Naive thymus-derived CD8-positive, alpha-beta T cell (primary cell): Measurements from ENCODE around the gene COMMD7. TPM values are rescaled to one million over a fixed set of nuclear protein-coding genes. Genes with fewer than 3 reads are reported as not detected.

ENCODE experiments used
- ATAC-seq, 2 donors: fragments of 150-1000 bp; cut with Tn5 transposase in 1 of 2; sonication (Bioruptor Pico), chemical (Tn5 transposase) in 1 of 2; 1 replicate in 1 of 2; 2 replicates in 1 of 2; pipeline ENCODE4 v1.10.0; 2021; ENCODE audit warnings: mild to moderate bottlenecking in 2 of 2, moderate library complexity in 2 of 2
- POLR2A ChIA-PET: fragments of 350-600 bp; sonication (Branson Sonifier 250); formaldehyde crosslinking; loops from one replicate; lab custom pipeline; 2021; ENCODE audit warnings: antibody characterized with exemption; lab: Charles Lee
- DNase-seq, 10 donors: peaks; one replicate each; pipeline versions ENCODE4 v3.0.0 to v3.0.0-alpha.2; 2020 to 2022
- H3K27ac Mint-ChIP-seq, 10 donors: one replicate each; pipeline ENCODE4 v1.8.0; 2020 to 2022; ENCODE audit warnings: mild to moderate bottlenecking in 10 of 10, mixed read lengths in 10 of 10, moderate library complexity in 4 of 10, inconsistent platforms in 1 of 10
- H3K27me3 Mint-ChIP-seq, 5 donors: one replicate each; pipeline ENCODE4 v1.8.0; 2021 to 2022; ENCODE audit warnings: mixed read lengths in 5 of 5
- H3K36me3 Mint-ChIP-seq, 3 donors: one replicate each; pipeline ENCODE4 v1.8.0; 2020 to 2022; ENCODE audit warnings: mixed read lengths in 3 of 3, mild to moderate bottlenecking in 2 of 3, inconsistent platforms in 1 of 3
- H3K4me1 Mint-ChIP-seq, 4 donors: one replicate each; pipeline ENCODE4 v1.8.0; 2021 to 2022; ENCODE audit warnings: mixed read lengths in 4 of 4
- H3K4me3 Mint-ChIP-seq, 10 donors: one replicate each; pipeline ENCODE4 v1.8.0; 2020 to 2022; ENCODE audit warnings: mild to moderate bottlenecking in 10 of 10, mixed read lengths in 10 of 10, moderate library complexity in 6 of 10, inconsistent platforms in 1 of 10
- H3K9me3 Mint-ChIP-seq, 9 donors: one replicate each; pipeline ENCODE4 v1.8.0; 2020 to 2022; ENCODE audit warnings: mixed read lengths in 9 of 9, mild to moderate bottlenecking in 3 of 9, inconsistent platforms in 1 of 9, moderate library complexity in 1 of 9
- polyA plus RNA-seq, 3 donors: library from polyadenylated mRNA; unstranded; fragments of 300-500 nt; fragmentation: Illumina TruSeq; gene quantifications; one replicate each; pipeline ENCODE4 v1.2.3, GENCODE V29; 2021
- total RNA-seq, 8 experiments: library from RNA in 2 of 8; stranded (reverse) in 2 of 8; gene quantifications; one replicate each; pipeline ENCODE4 v1.2.3 and lab custom pipeline; 2021 to 2026

COMMD7 gene
- 10 to 100 TPM; 32.4 to 36.4 TPM for total RNA-seq
- polyA plus RNA-seq = 100 to 1,000 TPM; 120 to 138 (median 123) TPM
- total RNA-seq (lab: John Stamatoyannopoulos, UW) = 12.4 to 23.8 (median 17.9) reads per million in 6 experiments

DNA sequence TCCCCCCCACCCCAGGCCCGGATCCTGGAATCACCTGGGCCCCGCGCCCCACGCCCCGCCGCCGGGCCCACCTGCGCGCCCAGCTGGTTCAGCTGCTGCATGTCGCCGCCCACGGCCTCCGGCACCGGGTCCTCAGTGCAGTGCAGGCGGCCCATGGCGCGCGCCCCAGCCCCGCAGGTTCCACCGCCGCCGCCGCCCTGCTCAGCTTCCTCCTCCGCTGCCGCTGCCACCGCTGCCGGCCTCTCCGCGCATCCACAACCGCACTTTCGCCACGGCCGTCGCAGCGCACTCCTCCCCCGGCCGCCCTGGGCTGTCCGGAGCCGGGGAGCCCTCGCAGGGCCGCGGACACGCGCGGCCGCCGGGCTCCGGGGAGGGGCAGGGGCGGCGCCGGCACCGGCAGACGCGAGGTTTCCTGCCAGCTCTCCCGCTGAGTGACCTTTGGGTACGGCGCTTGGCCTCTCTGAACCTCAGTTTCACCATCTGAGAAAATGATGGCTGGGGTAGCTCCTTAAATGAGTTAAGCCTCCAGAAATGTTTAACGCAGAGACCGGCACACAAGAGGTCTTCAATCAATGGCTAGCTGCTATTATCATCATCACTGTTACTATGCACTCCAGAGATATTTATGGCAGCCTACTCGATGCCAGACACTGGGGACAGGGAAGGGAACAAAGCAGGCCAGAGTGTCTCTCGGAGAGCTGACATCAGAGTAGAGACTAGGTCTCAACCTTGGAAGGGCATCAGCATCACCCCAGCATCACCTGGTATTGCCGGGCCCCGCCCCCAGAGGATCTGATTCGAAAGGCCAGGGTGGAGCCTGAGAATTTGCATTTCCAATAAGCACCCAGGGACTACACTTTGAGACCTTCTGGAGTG, at the start of gene COMMD7:
Gene COMMD7, minus strand, starts transcription at position 231 of the 876 bp plus-strand sequence. Its CDS starts 76 bp downstream, at position 155.
- H3K36me3 Mint-ChIP-seq = no peaks in the 10 kb centered on the region
- POLR2A ChIA-PET = interaction anchor here (0.5 to 2.5 kb wide), 11 partner anchors 14 to 629 kb away, joined by 3 to 29 read pairs (median 3); partner anchors contain the start of gene DNMT3B

DNA sequence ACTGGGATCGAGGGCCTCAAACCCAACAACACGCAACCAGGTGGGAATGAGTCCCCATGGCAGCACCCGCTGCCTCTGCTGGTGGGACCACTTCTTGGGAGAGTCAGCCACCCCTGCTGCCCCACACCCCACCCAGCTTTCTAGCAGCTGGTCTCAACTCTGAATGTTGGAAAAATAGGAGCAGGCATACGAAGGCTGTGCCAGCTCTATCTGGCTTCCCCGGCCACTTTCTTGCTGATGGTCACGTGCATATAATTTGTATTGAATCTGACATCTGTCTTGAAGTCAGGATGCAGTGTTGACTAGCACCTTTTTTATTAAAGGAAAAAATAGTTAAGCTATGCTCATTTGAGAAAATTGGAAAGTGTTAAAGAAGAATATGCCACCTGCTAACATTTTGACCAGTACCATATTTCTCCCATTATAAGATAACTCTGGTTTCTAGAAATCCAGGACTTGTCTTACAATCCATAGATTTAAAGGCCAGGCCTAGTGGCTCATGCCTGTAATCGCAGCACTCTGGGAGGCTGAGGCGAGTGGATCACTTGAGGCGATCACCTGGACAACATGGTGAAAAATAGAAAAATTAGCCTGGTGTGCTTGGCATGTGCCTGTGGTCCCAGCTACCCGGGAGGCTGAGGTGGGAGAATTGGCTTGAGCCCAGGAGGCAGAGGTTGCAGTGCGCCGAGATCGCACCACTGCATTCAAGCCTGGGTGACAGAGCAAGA, 49.6 kb upstream of the COMMD7 start:
- no peak for ATAC-seq
- H3K9me3 Mint-ChIP-seq = no peaks in the 10 kb centered on the region
- DNase-seq = no peak
- no peaks in the 10 kb centered on the region for H3K36me3 Mint-ChIP-seq
- no peaks in the 10 kb centered on the region for H3K27me3 Mint-ChIP-seq
- peak overlapping the region; percentile 84 to 96 (median 92) for H3K27ac Mint-ChIP-seq
- POLR2A ChIA-PET = interaction anchor here (0.6 to 1.1 kb wide), 2 partner anchors 27 to 925 kb away, joined by 3 to 6 read pairs; partner anchors contain the start of gene MAPRE1
- H3K4me3 Mint-ChIP-seq = peak overlapping the region; percentile 33 to 81 (median 66)
- H3K4me1 Mint-ChIP-seq = peaks cover 29 to 67% (median 64%) of the 10 kb centered on the region in 4 donors

More for the DNA sequence above, at the start of gene COMMD7:
- peaks cover 12 to 48% (median 30%) of the 10 kb centered on the region in 4 donors for H3K4me1 Mint-ChIP-seq
- ATAC-seq = peak; percentile 81 to 89
- peak within 1 kb of the TSS; percentile 92 to 99 (median 95) for H3K4me3 Mint-ChIP-seq
- DNase-seq = peak; percentile 36 to 75 (median 61)
- peaks cover 0 to 1% (median 0%) of the 10 kb centered on the region in 5 donors for H3K27me3 Mint-ChIP-seq
- H3K9me3 Mint-ChIP-seq = no peaks in the 10 kb centered on the region
- peak within 1 kb of the TSS; percentile 71 to 99 (median 98) for H3K27ac Mint-ChIP-seq

DNA sequence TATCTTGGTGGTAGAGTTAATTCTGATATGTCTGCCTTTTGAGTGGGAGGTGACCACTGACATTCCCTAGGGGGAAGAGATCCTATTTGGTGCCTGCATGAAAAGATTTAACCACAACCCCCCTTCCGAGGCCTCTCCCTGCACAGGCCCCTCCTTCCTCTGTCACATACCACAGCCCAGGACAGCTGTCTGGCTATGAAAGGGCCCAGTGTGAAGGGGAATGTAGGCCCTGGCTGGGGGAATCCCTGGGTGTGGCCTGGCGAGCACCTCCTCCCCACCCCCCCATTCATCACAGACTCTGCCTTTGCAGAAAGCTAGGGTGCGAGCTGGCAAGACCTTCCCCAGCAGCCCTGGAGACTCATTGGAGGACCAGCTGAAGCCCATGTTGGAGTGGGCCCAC, 49.0 kb upstream of the COMMD7 start:
- no peaks in the 10 kb centered on the region for H3K27me3 Mint-ChIP-seq
- H3K27ac Mint-ChIP-seq = peak overlapping the region; percentile 78 to 96 (median 92)
- H3K4me1 Mint-ChIP-seq = peaks cover 29 to 66% (median 63%) of the 10 kb centered on the region in 4 donors
- DNase-seq (peak in 6 of 10 donors; percentile 18 to 59 (median 38)), ATAC-seq (peak; percentile 75)
- POLR2A ChIA-PET = interaction anchor here (0.6 to 1.1 kb wide), 2 partner anchors 28 to 926 kb away, joined by 3 to 6 read pairs; partner anchors contain the start of gene MAPRE1
- no peaks in the 10 kb centered on the region for H3K9me3 Mint-ChIP-seq
- peaks cover 0 to 2% (median 0%) of the 10 kb centered on the region in 3 donors for H3K36me3 Mint-ChIP-seq
- peak overlapping the region in 7 of 10 donors; percentile 30 to 81 (median 66) for H3K4me3 Mint-ChIP-seq

DNA sequence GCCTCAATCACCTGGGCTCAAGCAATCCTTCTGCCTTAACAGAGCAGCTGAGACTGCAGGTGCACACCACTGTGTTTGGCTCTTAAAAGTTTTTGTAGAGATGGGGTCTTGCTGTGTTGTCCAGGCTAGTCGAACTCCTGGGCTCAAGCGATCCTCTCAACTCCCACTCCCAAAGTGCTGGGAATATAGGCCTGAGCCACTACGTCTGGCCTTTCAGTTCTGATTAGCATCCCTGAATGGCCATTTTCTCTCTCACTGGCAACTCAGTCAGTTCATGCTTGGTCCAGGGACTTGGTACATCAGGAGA, 47.4 kb upstream of the COMMD7 start:
- no peak overlapping the region for H3K4me3 Mint-ChIP-seq
- H3K4me1 Mint-ChIP-seq = peaks cover 25 to 50% (median 48%) of the 10 kb centered on the region in 4 donors
- peak overlapping the region in 6 of 10 donors; percentile 45 to 96 (median 88) for H3K27ac Mint-ChIP-seq
- POLR2A ChIA-PET = no interaction called here
- ATAC-seq = no peak
- DNase-seq = no peak
- no peaks in the 10 kb centered on the region for H3K9me3 Mint-ChIP-seq
- no peaks in the 10 kb centered on the region for H3K27me3 Mint-ChIP-seq
- H3K36me3 Mint-ChIP-seq = peaks cover 0 to 2% (median 0%) of the 10 kb centered on the region in 3 donors

DNA sequence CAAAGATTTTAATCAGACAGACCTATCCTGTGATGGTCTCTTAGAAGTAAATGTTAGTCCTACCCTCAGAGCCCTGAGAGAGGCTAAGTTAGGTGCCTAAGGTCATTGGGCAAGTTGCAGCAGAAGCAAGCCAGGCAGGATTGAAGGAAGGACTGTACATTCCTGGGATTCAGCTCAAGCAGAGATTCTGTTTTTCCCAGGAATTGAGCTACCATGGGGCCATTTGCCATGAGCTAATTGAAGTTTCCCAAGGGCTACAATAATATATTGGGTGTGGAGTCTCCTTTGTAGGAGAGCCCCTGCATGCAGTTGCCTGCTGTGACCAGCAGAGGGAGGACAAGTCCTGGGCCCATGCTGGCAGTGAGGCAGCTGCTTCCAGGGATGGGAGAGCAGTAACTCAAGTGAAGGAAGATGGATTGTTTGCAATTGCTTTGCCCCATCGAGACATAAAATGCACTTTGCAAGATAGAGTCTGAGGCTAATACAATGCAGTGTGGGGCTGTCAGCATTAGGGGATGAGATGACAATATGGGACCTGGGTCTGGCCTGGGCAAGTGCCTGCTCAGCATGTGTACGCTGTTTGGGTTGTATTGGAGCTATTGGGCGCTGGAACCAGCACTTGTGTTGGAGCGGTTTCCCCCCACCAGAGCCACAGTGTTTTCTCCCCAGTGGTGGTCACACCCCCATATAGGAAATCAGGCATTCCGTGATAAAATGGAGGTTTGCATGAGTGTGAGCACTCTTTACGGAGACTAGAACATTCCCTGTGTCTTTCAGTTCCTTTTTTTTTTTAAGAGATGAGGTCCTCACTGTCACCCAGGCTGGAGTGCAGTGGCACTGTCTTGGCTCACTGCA, 46.9 kb upstream of the COMMD7 start:
- DNase-seq (peak; percentile 51 to 84 (median 70)), ATAC-seq (peak; percentile 58 to 62)
- POLR2A ChIA-PET = interaction anchor here (0.7 to 1.2 kb wide), 2 partner anchors 12 to 156 kb away, joined by 3 read pairs; no protein-coding TSS in a partner anchor
- Mint-ChIP-seq H3K27ac (peak overlapping the region in 6 of 10 donors; percentile 1 to 81 (median 51)), H3K27me3 (no peaks in the 10 kb centered on the region), H3K36me3 (peaks cover 0 to 2% (median 0%) of the 10 kb centered on the region in 3 donors), H3K4me1 (peaks cover 21 to 44% (median 42%) of the 10 kb centered on the region in 4 donors), H3K4me3 (peak overlapping the region in 1 of 10 donors; percentile 46), H3K9me3 (no peaks in the 10 kb centered on the region)

DNA sequence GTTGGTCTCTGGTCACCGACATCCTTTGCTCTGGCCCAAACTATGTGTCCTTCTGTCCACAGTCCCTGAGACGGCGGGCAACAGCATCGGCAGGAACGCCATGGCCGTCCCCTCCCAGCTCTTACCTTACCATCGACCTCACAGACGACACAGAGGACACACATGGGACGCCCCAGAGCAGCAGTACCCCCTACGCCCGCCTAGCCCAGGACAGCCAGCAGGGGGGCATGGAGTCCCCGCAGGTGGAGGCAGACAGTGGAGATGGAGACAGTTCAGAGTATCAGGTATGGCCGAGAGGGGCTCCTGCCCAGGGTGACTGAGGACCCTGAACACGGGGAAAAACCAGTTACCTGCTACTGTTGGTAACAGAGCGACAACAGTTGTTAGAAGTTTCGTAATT, 43.9 kb upstream of the COMMD7 start:
- POLR2A ChIA-PET = no interaction called here
- Mint-ChIP-seq H3K27ac (peak overlapping the region in 2 of 10 donors; percentile 6 to 57), H3K27me3 (no peaks in the 10 kb centered on the region), H3K9me3 (no peaks in the 10 kb centered on the region), H3K4me1 (peaks cover 12 to 20% (median 15%) of the 10 kb centered on the region in 4 donors), H3K4me3 (no peak overlapping the region), H3K36me3 (peaks cover 0 to 2% (median 0%) of the 10 kb centered on the region in 3 donors)
- ATAC-seq (no peak), DNase-seq (no peak)

DNA sequence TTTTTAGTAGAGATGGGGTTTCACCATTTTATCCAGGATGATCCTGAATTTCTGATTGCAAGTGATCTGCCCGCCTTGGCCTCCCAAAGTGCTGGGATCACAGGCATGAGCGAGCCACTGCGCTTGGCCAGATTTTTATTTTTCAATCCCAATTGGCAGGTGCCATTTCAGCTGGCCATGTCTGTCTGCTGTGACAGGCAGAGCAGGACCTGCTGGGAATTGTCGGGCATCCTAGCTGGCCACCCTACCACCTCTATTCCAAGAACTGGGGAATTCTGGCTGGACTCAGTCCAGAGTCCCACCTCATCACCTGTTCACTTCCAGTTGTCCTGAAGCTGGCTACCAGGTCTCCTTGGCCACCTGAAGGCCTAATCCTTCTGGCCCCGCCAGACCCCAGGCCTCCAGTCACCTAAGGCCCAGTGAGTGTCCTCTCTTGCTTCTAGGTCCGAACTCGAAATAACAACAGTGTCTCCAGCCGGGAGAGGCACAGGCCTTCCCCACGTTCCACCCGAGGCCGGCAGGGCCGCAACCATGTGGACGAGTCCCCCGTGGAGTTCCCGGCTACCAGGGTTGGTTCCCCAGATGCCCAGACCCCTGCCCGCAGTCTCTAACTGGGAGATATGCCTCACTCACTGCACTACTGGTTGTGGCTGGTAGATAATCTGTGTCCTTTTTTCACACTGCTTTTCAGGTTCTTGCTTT, 42.9 kb upstream of the COMMD7 start:
- POLR2A ChIA-PET = no interaction called here
- Mint-ChIP-seq H3K9me3 (no peaks in the 10 kb centered on the region), H3K27me3 (no peaks in the 10 kb centered on the region), H3K4me3 (no peak overlapping the region), H3K36me3 (peaks cover 0 to 2% (median 0%) of the 10 kb centered on the region in 3 donors), H3K4me1 (peaks cover 5 to 10% (median 7%) of the 10 kb centered on the region in 4 donors), H3K27ac (peak overlapping the region in 3 of 10 donors; percentile 53 to 63 (median 54))
- ATAC-seq (no peak), DNase-seq (no peak)

DNA sequence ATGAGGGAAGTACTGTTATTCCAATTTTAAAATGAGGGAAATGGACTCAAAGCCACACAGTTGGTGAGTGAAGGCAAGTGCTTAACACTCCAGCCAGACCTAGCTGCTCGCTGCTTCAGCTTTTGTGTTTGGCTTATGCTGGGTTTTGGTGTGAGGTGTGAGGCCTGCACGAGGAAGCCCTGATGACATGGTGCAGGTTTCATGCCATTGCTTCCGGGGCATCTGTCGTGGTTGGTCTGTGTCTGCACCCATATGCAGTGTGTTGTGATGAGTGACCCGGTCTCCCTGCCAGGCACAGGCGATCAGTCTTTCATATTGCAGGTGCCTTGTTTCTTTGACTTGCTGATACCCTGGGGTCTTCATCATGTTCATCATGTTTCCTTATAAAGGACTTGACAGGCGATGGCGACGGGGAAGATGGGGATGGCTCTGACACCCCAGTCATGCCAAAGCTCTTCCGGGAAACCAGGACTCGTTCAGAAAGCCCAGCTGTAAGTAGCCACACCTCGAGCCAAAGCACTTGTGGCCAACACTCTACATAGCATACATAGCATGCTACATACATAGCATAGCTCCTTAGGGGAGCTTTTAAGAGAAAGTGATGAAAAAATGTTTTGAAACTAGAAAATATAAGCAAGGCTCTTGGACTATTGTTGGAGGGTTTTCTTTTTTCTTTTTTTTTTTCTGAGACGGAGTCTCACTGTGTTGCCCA, 41.3 kb upstream of the COMMD7 start:
- Mint-ChIP-seq H3K36me3 (peaks cover 0 to 2% (median 0%) of the 10 kb centered on the region in 3 donors), H3K4me1 (peaks cover 0 to 4% (median 0%) of the 10 kb centered on the region in 4 donors), H3K27me3 (no peaks in the 10 kb centered on the region), H3K27ac (no peak overlapping the region), H3K4me3 (no peak overlapping the region), H3K9me3 (no peaks in the 10 kb centered on the region)
- no peak for ATAC-seq
- no peak for DNase-seq
- POLR2A ChIA-PET = no interaction called here

DNA sequence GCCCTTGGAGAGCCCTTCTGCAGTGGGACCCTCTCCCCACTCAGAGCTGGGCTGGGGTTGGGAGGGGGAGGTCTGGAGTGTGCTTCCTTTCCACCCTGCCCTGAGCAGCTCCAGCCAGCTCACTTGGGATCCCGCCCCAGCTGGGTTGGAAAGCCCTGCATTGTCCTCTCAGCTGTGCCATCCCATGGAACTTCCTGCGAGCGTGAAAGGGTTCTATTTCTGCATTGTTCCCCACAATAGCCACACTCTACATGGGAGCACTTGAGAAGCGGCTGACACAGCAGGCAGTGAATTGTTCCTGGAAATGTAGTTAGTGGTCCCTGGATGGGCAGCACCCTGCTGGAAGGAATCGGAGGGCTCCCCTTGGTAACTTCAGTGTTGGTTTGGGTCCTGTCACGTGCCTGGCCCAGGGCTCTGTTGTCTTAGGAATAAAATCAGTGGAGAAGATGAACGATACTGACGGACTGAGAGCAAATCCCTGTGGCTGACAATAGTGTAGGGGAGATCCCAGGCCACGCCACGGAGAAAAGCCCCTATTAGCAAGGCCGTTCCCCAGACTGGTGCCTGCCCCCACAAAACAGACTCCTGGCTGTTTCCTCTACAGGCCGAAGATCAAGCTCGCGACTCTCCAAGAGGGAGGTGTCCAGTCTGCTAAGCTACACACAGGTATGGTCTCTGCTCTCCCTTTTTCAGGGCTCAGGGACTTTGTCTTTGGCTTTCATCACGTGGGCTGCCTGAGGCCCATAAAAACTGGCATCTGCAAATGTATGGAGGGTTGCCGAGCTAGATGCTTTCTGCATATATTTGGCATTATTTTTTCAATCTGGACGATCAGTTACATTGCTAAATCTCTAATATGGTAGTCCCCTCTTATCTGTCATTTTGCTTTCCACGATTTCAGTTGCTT, 37.7 kb upstream of the COMMD7 start:
- no peak for ATAC-seq
- H3K36me3 Mint-ChIP-seq = no peaks in the 10 kb centered on the region
- no peak overlapping the region for H3K4me3 Mint-ChIP-seq
- peak overlapping the region in 1 of 10 donors; percentile 8 for H3K27ac Mint-ChIP-seq
- H3K9me3 Mint-ChIP-seq = no peaks in the 10 kb centered on the region
- peaks cover 8 to 20% (median 13%) of the 10 kb centered on the region in 4 donors for H3K4me1 Mint-ChIP-seq
- DNase-seq = no peak
- H3K27me3 Mint-ChIP-seq = no peaks in the 10 kb centered on the region
- POLR2A ChIA-PET = no interaction called here

DNA sequence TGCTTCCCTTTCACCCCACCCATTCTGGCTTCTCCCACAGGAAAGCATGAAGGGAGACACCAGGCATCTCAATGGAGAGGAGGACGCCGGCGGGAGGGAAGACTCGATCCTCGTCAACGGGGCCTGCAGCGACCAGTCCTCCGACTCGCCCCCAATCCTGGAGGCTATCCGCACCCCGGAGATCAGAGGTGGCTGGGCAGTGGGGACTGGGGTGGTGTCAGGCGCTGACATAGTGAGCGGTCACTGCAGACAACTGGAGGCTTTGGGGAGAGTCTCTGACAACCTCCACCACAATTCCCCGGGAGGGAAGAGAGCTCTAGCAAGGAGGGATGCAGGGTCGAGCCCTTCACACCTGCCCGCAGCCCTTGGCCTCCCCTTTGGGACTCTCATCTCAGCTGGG, 37.0 kb upstream of the COMMD7 start:
- Mint-ChIP-seq H3K27me3 (no peaks in the 10 kb centered on the region), H3K27ac (no peak overlapping the region), H3K4me3 (no peak overlapping the region), H3K4me1 (peaks cover 8 to 26% (median 15%) of the 10 kb centered on the region in 4 donors), H3K36me3 (no peaks in the 10 kb centered on the region), H3K9me3 (no peaks in the 10 kb centered on the region)
- no peak for ATAC-seq
- POLR2A ChIA-PET = no interaction called here
- no peak for DNase-seq
